ENCODE measurements around the gene C1QL4.

C1QL4 gene

DNA sequence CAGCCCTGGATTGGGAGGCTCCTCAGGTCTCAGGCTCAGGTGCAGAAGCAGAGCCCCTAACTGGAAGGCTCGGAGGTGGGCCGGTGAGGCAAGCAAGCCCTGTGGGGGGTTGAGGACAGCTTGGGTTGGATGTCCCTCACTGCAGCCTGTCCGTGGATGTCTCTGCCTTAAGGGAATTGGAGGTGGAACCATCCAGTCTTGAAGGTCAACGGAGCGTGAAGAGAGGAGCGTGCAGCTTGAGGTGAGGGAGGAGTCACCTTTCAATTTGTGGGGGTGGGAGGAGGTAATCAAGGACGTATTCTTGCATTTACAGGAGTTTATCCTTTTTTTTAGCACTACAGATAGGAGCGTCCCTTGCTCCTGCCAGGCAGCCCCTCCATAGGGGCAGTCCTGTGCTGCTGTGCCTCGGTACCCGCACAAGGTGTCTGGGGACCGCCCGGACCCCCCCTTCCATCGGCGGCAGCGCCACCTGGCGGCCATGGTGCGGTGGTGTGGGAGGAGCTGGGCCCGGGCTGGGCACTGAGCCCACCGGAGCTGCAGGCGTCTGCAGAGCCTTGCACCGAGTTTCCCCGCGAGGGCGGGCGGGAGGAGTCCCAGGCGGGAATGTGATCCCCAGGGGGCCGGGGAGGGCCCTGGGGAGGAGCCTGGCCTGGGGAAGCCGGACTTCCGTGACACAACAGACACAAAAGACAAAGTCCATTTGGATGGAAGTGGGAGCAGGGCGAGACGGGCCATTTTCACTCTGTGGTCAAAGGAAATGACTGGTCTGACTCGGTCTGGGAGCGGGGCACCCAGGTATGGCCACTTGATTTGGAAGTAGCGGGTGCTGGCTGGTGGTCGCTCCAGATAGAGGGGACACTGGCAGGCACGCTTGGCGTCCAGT is 10.6 kb upstream of the C1QL4 start:
- peak; percentile 67 to 82 for DNase-seq (ENCODE audit: low read depth in 2 of 2)

DNA sequence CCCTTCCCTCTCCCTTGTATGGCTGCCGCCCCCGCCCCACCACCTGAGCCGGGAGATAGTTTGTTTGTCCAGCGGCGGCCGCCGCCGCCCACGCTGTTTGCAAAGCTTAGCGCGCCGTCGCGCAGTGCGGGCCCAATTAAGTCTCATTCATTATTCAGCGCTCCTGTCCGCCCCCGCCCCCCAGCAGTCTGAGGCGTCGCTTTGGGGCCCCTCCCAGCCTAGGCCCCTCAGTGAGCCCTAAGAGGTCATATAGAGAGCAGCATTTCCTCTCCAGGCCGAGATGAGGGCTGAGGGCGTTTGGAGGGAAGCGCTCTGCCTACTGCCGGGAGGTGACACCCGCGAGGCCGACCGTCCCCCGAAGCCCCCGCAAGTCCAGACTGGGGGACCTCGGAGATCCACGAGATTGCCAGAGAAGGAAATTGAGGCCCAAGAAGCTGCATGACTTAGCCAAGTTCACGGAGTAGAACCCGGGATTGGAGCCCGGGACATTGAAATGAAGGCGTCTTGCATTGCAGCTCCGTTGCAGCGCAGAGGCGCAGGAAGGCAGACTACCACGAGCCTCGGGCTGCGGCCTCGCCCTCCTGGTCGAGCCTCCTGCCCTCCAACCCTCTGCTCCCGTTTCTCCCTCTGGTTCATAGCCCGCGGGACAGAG is 9.8 kb upstream of the C1QL4 start, which contains the start of gene DNAJC22:
TSS of gene DNAJC22 (plus strand) at position 230 of the 652 bp plus-strand sequence. CDS start 1,985 bp downstream, outside the sequence.
- DNase-seq (ENCODE audit: low read depth in 2 of 2): no peak

DNA sequence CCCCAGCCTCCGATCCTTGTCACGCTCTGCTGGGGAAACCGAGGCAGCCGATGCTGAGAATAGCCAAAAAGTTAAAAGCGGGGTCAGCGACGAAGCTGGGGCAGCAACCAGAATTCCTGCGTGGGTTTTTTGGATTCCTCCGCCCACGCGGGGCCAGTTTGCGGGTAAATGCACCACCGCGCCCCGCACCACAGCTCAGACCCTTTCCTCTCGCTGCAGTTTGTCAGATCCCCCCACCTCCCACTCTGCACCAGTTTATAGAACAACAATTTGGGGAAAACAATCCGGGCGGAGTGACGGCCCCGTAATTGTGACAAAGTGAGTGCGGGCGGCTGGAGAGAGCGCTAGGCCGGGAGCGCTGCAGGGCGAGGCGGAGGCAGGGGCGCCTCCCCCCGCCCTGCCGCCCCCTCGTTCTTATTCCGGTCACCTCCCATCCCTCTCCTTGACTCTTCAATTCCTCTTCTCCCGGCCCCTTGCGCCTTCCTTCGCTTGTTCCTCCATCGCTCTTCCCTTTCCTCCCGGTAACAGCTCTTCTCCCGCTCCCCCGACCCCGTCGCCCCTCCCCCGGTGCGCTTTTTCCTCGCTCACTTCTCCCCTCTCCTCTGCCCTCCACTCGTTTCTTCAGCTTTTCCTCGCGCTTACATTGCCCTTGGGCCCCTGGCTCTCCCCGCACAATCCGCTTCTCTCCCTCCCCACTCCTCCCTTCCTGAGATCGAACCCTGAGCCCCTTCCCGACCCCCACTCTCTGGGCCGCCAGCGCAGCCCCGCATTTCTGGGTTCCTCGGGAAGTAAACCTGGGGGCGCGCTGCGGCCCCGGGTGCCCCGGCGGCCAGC is 9.1 kb upstream of the C1QL4 start:
- no peak for DNase-seq (ENCODE audit: low read depth in 2 of 2)

DNA sequence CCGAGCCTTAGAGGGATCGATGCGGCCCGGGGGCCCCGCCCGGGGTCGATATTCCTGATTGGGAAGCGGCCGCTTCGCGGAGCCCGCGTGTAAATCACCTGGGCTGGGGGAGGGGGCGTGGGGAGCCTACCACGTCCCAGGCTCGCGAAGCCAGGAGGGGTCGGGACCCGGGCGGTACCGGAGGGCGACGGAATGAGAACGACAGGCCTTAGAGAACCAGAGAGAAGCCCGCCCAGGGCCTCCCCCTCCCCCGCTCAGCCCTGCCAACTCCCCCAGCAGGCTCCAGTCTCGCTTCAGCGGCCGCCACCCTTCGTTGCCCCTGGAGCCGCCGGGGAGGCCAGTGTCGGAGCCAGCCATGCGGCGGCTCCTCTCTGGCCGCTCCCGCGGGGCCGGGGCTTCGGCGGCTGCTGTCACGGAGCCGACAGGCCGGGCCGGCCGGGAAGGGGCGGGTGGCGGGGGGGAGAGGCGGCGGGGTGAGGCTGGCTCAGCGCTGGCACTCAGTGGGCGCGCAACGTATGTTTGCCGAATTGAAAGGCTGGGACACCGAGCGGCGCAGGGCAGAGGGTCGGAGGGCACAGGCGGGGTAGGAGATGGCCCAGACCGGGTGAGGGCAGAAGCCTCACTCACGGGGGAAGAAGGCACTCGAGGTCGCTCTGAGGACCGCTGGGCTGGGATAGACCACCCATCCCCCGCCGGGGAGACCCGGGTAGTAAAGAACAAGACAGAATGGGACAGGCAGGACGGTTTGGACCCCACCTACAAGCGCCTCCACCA is 8.2 kb upstream of the C1QL4 start:
- no peak for DNase-seq (ENCODE audit: low read depth in 2 of 2)

DNA sequence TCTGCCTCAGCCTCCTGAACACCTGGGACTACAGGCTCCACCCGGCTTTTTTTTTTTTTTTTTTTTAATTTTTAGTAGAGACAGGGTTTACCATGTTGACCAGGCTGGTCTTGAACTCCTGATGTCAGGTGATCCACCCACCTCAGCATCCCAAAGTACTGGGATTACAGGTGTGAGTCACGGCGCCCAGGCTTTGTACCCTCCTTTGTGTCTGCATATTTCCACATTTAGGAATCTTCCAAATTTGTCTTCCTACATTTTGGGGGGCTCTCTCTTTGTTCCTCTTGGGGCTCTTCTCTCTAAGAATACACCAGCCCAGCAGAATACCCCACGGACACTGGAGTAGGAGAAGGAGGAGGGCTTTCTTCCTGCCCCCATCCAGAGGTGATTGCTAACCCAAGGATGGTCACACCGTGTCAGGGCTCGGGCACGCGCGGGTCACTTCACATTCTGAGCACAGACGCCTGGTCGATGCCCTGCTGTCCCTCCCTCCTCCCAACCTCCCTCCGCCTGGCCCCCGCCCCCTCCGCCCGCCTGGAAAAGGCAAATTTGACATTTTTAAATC is 7.6 kb upstream of the C1QL4 start:
- DNase-seq (ENCODE audit: low read depth in 2 of 2): no peak

DNA sequence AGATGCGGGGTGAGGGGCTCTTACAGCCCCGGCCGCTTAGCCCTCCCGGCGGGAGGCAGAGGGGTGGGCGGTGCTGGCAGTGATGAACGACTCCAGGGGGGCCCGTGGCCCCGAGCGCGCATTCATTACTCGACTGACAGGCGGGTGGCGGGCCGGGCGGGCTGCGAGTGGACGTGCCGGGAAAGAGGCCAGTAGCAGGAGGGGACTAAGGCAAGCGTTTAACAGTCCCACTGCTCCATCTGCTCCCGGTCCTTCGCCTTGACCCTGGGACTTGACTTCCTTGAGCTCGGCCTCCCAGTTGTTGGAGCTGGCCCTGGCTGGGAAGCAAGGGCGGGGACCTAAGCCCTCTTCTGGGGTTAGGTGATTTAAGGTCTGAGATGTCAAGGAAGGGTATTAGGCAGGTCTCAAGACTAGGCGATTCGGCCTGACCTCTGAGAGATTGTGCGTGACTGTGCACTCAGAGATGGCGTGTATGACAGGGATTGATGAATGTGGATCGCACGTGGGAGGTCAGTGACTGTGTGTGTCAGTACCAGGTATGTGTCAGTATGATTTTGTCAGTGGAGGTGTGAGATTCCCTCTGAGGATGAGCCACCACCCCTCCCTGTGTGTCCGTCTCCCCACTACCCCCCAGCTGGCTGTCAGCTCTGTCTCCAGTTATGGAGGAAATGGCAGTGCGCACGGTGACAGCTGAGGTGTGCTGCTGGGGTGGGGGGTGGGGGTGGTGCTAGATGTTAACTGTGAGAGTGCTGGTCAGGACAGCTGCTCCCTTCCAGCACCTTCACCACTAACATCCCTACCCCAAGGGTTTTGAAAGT is 6.1 kb upstream of the C1QL4 start:
- DNase-seq (ENCODE audit: low read depth in 2 of 2): no peak

DNA sequence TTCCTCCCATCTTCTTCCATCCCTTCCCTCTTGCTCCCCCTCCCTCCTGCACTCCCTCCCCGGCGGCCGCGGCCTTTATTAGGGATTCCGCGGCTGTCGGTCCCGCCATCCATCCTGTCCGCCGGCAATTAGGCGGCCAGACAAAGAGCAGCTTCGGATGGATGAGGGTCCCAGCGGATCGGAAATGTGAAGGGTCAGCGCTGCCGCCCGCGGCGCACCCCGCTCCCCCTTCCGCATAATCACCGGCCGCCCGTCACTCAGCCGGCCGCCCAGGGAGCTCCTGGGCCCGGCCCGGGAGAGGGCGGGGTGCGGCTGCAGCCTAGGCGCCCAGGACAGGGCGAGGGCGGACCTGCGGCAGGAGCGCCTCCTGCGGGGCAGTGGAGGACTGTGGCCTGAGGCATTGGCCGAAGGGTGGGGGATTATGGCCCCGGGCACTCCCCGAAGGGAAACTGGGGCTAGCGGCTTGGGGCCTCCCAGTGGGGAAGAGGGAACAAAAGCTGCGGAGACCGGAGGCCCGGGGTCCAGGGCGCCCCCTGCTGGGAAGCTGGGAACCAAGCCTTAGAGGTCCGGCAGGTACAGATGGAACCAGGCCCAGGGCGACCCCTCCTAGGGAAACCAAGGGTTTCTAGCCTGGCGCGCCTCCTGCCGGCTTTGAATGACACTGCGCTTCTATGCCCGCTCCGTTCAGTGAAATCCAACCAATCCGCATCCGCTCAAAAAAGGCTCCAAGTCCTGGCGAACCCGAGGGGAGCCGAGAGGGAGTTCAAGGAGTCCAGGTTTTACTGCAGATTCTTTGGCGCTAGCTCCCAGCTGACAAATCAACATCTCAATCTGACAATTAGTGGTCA is 5.3 kb upstream of the C1QL4 start:
- DNase-seq (ENCODE audit: low read depth in 2 of 2): peak; percentile 81 to 84

DNA sequence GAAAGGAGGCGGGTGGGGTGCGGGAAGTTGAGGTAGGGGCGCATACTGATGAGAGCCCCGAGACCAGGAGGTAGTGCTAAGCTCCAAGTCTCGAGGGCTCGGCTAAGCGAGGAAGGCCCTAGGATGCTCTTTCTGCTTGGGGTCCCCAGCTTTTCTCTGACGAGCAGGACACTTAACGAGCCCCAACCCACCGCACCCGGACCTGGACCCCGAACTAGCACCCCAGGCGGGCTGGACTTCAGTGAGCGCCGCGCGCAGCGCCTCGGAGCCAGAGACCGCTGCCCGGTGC is 4.7 kb upstream of the C1QL4 start:
- no peak for DNase-seq (ENCODE audit: low read depth in 2 of 2)

DNA sequence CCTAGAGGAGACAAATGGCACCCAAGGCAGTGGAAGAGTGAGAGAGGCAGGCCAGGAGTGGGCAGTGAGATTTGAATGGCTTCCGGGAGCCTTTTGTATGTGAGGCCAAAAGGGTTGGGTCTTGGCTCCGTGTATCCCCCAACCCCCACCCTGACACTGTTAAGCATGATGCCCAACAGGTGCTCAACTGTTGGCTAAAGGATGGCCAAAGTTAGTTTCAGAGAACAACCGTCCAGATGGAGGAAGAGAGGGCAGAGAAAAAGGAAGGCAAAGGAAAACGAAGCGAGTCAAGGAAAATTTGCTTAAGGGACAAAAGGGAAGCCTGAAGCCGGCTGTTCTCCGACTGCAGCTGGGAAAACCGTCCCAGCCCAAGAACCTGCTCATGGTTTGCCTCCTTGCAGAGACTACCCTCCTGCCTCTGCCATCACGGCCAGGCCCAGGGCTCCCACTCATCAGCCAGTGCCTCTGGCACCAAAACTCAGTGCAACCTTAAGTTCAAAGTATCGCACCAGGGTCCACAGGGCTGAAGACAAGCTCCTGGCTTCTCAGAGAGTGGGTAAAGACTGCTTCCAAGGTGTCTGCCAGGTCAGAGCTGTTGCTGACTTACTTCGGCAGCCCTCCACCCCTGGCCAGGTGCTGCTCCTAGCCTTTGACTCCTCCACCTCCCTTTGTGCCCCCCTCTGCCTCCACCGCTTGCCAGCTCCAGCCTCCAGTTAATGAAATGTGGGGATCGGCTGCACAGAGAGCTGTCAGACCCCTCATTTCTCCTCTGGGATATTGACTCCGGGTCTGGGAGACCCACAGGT is 4.2 kb upstream of the C1QL4 start:
- DNase-seq (ENCODE audit: low read depth in 2 of 2): no peak

DNA sequence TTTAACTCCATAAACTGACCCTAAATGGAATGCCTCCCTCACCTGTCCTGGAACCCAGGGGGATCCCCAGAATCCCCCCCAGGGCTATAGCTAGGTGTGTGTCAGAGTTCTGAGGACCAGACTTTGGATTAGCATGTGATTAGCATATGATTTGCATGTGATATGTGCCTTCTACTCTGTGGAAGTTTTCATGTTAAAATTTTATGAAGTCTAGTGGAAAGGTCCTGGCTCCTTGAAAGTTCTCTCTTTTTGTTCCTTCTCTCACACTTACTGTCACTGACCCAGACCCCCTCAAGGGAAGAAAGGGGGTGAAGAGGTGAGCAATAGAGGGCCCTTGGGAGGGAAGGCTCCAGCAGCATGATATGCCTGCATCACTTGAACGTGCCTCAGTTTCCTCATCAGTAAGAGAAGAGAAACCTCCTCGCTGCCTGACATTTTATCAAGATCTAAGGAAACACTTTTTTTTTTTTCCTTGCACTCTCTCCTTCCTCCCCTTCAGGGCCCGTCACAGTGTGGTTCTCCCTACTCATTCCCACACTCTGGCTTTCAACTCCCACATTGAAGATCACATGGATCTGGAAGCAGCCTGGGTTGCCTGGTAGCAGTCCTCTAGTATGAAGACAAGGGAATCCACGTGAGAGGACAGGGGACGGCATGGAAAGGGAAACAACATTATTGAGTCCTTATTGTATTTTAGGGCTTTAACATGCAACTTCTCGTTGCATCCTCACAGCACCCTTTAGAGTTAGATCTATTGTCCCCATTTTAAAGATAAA is 3.3 kb upstream of the C1QL4 start:
- no peak for DNase-seq (ENCODE audit: low read depth in 2 of 2)

DNA sequence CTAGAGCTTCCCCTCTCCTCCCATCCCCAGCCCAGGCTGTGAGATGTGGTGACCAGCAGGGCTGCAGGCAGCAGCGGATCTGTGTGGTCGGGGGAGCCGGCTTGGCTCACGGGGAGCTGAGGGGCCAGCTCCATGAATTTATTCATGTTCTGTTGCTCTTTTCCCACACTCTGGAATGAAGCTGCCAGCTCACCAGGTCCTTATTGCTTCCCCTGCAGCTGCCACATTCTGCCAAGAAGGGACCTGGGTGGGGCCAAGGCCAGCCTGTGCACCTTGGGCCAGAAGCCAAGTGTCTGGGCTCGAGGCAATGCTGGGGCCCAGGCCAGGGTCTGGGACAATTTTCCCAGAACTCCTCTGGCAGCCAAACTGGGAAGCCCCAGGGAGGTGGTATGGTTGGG is 2.5 kb upstream of the C1QL4 start:
- DNase-seq (ENCODE audit: low read depth in 2 of 2): no peak

DNA sequence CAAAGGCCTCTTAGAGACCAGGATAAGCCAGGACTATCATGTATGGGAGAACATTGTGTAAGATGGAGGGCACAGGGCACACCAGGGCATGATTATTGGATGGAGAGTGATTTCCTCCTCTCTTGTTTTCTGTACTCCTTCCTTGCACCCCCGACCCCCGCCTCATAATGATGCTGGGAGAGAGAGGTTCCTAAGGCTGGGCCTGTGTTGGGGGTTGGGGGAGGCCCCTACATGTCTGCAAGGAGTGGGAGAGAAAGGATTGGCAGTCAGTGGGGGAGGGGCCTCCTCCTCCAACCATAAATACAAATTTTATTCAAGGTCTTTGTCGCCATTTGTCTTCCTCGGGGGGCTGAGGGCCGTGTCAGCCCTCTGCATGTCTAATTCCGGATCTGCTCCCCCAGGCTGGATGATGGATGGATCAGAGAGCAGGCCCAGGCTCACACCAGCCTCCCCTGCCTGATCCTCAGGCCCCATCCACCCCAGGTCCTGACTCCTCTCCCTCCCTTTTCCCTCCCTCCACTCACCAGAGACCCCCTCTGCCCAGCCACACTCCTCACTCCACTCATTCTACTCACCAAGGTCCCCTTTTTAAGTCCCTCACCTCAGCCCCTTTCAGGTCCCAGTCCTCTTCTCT is 2.0 kb upstream of the C1QL4 start:
- no peak for DNase-seq (ENCODE audit: low read depth in 2 of 2)

DNA sequence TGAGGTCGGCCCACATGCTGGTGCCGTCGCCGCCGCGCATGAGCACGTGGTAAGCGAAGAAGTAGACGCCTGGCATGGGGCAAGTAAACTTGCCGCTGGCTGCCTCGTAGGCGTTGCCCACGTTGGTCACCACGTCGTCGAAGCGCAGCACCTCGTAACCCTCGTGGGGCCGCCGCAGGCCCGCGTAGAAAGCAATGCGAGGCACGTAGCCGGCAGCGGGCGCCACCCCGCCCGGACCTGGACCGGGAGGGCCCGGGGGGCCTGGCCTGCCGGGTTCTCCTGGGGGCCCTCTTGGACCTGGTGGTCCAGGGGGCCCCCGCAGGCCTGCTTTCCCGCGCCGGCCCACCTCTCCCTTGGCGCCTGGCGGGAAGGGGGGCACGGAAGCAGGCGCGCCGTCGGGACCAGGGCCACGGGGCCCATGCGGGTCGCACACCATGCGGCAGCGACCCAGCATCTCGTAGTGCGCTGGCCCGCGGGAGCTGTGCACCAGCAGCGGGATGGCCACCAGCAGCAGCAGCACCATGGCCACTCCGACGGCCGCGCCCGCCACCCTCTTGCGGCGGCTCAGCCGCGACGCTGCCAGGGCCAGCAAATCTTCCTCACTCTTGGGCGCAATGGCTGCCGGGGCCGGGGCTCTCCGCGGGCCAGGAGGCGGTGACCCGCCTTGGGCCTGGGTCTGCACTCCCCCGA is 888 bp downstream of the C1QL4 start:
- DNase-seq (ENCODE audit: low read depth in 2 of 2): no peak

DNA sequence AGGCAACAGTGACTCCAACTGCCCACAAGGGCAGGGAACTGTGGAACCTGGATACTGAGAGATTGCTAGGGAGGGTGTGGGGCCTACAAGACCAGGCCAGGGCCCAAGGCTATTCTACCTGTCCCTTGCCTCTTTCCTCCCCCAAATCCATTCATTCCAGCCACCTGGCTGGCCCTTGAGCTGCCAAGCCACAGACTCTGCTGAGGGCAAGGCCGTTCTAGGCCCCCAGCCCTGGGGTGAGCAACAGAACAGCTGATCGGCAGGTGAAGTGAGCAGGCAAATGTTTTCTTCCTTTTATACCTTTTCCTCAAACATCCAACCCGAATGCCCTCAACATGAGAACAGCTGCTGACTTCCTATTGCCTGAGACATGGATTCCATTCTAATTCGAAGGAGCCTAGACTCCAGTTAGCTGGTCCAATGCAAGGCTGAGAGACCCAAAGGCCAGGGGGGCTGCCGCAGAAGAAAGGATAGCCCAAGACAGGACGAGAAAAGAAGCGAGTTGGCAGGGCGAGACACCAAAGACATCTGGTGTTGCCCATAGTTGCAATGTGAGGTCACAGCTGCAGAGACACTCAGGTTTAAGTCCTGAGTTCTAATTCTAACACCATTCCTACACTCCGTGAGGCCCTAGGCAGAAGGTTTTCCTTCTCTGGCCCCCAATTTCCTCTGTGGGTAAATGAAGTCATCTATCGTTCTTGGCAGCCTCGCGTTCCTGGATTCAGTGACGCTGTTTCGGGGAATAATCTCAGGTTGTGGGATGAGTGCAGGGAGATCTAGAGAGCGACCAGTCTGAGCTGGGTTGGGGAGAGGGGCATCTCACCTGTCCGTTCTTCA is 1.7 kb downstream of the C1QL4 start:
- DNase-seq (ENCODE audit: low read depth in 2 of 2): no peak

DNA sequence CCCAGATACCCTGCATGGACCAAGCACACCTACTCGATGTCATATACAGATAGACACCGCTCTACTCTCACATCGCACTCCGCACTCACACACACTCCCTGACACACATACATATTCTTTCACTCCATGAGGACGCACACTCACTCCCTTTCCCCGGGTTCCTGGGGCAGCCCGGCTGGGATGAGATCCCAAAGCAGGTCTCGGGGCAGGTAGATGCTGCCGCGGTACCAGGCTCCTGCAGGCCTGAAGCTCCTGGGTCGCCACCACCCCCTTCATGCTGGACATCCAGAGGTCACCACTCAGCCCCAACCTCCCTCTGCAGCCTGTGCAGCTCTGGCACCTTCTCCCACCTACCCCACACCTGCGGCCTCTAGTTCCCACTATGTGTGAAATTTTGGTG is 2.3 kb downstream of the C1QL4 start:
- no peak for DNase-seq (ENCODE audit: low read depth in 2 of 2)

DNA sequence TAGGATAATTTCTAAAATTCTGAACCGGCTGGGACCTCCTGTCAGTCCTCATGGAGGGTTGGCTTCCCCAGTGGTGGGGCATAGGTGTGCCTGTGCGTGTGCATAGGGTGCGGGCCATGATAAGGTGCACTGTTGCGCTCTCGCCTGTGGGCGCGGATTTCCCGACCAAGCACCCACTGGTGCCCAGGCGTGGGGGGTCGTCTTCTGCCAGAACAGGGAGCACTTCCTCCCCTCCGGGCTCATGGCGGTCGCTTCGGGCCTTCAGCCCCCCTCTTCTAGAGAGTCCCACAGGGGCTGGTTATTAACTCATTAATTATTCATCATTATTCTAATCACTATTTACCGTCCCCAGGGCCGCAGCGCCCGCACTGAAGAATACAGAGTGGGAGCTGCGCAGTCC is 2.8 kb downstream of the C1QL4 start:
- no peak for DNase-seq (ENCODE audit: low read depth in 2 of 2)
